Right renal pelvis (tissue), 4 donors: ENCODE data around the gene PHC2. TPM values are rescaled to one million over a fixed set of nuclear protein-coding genes. Genes with fewer than 3 reads are reported as not detected.

Experiments
- DNase-seq, 4 donors: peaks; one replicate each; pipeline ENCODE4 v3.0.0-alpha.2; 2013; ENCODE audit warnings: low read depth in 4 of 4, low spot score in 3 of 4, missing footprints in 1 of 4
- polyA plus RNA-seq, 4 donors: library from polyadenylated mRNA; unstranded; fragments of 120-200 nt; gene quantifications; one replicate each; pipeline ENCODE4 v1.2.1, GENCODE V29; 2013; ENCODE audit not compliant: insufficient read length in 4 of 4

The PHC2 gene
- polyA plus RNA-seq, 4 donors = 113 to 119 (median 116) TPM

DNA sequence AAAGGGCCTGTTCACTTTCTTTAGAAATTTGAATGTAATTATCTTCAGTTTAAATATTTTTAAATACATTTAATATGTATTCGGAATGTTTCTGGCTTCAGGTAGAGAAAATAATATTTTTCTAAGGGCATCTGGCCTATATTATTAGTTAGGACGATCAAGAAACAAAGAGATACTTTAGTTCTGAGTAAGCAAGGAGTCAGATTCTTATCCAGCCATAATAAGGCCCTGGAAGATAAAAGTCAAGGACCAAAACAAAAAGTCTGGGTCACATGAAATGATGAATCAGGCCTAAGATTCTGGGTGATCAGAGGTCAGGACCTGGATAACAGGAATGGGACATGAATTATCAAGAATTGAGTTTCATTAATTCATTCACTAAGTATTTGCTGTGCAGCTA lies 6.3 kb downstream of the PHC2 start:
- no peak for DNase-seq

DNA sequence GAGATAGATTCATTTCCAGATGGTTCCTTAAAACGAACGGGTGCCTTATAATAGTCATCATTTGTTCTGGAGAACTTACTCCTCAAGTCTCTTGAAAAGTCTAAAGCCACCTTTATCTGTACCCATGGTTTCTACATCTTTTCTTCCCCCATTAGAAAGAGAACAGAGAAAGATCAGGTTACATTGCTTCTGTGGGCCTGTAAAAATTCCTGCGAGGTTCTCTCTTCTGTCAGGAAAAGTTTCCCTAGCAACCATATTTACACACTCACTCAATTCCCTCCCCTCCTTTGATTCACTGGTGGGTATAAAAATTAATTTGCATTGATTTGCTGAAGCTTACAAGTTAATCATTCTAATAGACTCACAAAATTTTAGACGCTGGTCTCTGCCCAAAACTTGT lies 6.7 kb downstream of the PHC2 start:
- no peak for DNase-seq

DNA sequence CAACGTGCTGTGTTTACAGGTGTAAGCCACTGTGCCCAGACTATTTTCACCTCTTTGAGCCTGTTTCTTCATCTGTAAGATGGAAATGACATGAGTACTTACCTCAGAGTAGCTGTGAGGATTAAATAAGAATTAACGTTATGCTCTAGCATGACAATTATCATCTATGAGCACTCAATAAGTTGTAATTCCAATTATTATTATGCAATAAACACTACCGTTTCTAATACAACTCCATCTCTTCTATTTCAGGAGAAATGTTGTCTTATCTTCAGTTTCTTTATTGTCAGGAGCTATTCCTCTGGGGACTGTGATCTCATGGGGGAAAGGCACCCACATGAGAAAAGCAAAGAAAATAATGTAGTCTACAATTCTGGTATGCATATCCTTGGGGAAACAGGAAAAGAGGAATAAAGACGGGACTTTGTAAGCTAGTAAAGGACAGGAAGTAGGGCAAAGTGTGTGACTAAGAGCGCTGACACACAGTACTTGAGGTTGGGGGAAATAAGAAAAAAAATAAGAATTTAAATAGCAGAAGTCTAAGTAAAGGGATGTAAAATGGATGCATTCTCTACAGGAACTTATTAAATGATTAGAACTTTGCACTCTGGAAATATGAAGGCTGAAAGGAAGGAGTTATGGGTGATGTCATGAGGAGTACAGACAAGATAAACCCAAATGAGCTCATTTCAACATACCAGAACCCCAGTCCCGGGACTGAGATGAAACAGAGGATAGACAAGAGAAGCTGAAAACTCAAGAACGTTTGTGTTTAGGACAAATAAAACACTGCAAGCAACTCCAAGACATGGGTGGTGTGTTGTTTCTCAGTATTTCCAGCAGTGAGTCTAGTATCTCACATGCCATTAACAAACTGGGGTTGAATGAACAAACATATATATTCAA lies 9.8 kb downstream of the PHC2 start:
- no peak for DNase-seq

DNA sequence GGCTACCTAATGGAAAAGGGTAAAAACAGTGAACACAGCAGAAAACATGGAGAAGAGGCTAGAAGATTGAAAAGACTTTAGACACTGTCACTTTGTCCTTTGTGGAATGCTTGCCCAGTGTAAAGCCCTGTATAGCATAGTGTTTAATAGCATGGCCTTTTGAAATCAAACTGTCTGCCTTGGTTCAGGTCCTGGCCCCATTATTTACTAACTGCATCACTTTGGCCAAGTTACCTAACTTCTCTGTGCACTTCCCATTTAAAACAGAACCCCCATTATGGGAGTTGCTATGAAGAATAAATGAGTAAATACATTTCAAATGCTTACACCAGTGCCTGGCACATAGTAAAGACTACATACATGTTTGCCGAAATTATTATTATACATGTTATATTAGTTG lies 12.1 kb downstream of the PHC2 start:
- no peak for DNase-seq

DNA sequence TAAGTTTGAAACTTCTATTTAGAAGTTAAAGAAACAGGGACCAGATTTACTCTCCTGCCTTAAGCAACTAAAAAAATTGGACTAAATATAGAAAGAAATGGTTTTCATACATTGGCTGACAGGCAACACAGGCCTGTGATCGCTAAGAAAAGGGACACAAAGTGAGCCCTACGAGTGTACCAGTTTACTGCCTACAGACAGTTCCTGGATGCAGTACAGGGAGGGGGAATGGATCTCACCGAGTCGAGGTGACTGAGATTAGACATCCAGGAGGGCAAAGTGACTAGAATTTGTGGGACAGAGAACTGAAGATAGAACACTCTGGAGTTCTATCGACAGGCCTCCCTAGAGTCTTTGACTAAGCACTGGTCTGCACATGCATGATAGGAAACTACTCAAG lies 16.0 kb downstream of the PHC2 start:
- DNase-seq = no peak

DNA sequence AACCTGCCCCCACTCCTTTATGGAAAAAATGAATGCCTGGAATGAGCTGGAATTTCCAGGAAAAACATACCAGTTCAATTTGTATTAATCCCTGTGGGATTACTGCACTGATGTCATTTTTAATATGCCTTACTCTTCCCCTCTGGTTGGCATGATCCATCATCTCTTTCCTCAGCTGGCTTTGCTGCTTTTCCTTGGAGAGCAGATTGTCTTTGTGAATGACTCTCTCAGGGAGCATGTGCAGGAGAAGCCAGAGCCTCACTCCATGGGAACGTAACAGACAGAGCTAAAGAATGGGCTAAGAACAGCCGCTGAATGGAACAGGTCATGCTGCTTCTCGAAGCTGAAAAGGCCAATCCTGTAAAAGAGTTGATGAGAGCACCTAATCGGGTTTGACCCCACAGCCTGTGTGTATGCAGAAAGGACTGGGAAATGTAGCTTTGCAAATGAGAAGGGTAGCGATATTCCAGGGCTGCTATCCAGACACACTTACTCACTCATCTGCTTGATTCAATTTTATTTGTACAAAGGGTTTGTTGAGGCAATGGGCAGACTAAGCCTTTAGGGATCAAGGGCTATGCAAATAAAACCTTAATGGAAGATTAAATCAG lies 20.7 kb downstream of the PHC2 start:
- DNase-seq = no peak

DNA sequence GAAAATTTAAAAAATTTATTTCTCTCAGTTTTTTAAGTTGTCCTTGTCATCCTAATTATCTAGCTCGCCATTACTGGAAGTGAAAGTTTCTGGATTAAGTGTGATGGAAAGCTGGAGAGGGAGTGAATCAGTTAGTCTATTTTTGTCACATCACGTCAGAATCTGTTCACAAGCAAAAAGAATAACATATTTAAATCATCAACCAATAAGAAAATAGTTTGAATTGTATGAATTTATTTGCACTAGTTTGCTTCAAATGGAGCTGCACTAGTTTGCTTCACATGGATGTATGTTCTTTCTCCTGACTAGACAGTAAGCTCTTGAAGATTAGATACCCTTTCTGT lies 22.8 kb downstream of the PHC2 start:
- DNase-seq = no peak

DNA sequence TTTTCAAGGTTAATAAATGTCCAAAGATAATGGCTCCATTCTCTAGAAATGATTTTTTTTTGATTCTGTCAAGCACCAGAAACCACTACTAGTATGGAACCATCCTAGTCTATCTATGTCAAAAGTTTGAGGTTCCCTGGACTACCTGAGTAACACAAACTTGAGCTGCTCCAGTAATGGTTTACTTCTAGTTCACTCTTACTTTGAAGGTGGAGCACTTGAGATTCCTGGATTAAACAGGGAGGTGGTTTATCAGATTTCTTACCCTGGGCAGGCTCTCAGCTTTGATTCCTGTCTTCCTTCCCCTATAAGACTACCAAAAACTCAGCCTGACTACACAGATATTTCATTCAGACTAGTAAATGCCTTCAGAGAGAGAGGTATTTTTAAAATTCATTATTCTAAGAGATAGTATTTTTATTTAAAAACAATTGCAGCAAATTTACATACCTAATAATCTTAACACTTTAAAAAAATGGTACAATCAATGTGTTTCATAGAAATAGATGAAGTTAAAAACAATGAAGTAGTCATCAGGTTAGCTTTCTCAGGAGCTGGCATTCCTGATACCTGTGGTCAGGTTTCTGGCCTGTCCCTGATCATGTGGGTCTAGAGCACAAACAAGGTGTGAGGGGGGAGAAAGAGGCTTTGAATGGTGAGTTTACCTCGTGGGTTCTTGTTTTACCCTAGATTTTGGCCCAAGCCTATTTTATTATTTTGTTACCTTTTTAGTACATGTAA lies 23.4 kb downstream of the PHC2 start:
- DNase-seq = no peak

DNA sequence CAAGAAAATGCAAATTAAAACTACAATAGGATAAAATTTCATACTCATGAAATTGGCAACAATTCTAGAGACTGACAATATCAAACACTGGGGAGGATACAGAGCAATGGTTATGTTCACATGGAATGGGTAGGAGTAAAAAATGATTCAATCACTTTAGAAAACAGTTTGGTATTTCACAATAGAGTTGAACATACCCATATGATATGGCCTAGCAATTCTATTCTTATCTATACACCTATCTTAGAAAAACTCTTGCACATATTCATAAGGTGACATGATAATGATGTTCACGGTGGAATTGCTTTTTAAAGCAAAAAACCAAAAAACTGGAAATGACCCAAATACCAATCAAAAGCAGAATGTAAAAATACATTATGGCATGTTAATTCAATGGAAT lies 28.7 kb downstream of the PHC2 start:
- DNase-seq = no peak

DNA sequence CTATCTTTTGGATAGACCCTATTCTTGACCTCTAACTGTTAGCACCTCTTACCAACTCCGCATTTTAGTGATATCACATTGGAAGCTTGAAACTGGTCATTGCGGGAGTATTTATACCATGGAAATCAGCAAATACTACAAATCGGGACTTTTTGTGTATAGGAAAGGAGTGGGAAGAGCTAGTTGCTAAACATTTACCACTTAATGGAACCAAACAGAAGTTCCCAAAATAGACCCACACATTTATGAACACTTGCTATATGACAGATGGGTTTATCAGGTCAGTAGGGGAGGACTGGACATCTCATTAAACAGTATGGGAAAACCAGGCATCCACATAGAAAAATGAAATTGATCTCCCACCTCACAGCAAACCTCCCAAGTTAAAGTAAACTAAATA lies 29.4 kb downstream of the PHC2 start:
- no peak for DNase-seq

DNA sequence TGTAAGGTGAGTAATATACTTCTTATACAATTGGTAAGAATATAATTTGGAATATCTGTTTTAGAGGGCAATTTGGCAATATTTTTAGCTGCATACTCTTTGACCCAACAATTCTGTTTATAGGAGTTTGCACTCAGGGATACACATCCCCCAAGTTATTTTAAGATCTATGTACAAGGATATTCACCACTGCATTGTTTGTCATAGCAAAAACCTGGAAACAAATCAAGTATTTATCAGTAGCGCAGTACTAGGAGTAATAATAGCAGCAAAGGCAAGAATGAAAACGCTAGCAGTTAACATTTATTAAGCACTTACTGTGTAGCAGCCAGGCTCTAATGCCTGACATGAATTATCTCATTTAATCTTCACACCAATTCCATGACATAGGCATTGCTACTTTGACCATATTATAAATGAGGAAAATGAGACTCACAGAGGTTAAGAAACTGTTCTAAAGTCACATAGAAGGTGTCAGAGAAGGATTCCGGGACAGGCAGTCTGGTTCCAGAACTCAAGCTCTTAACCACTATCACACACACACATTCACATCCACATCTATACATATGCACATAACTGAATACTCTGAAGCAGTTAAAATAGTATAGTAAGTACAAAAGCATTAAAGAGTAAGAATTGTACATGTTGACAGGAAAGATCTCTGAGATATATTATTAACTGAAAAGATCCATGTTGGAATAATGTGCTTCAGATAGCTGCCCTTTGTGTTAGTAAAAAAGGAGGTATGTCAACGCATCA lies 30.6 kb downstream of the PHC2 start:
- DNase-seq = no peak

DNA sequence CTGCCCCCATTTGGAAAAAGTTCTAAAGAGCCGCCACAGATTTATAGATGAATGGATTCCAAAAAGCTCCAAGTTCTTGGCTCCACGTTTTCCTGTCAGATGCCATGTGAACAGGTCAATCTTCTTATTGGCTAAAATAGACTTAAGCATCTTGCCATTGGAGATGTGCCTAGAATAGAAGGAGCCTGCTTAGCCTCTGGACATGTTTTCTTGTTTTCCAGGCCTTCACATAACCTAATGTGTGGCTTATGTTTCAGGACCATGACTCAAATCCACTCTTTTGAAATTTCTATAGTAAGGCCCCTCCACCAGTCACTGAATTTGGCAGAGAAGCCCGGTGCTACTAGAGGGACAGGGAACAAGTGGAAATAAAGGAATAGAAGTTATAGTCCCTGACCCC lies 31.5 kb downstream of the PHC2 start:
- no peak for DNase-seq

DNA sequence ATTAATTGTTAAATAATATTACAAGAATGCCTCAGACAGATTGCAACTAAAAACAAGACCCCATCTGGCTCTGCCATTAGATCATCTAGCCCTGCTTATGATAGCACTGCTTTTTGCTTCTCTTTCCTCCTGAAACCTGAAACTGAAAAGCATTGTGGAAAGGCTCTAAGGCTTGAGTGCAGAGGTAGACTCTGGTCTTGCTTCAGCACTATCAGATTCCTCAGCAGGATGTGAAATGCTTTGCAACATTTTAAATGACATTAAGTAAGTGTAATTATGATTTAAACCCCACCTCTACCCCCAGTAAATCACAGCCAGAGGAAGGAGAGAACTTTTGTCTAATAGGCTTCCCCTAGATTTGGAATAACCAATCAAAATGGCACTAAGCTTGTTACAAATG lies 32.9 kb downstream of the PHC2 start:
- no peak for DNase-seq

DNA sequence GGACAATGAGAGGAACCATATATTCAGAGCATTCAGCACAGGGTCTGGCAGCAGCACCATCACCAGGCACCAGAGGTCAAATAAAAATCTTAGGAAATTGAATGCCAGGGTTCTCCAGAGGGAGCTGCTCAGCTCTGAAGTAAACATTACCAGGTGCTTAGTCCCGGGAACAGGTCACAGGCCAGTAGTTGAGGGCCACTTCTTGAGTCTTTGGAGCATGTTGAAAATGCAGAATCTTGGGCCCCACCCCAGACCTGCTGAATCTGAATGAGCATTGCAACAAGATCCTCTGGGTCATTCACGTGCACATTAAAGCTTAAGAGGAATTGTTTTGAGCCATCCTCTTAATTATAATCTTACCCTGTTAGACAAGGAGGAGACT lies 33.8 kb downstream of the PHC2 start:
- no peak for DNase-seq

DNA sequence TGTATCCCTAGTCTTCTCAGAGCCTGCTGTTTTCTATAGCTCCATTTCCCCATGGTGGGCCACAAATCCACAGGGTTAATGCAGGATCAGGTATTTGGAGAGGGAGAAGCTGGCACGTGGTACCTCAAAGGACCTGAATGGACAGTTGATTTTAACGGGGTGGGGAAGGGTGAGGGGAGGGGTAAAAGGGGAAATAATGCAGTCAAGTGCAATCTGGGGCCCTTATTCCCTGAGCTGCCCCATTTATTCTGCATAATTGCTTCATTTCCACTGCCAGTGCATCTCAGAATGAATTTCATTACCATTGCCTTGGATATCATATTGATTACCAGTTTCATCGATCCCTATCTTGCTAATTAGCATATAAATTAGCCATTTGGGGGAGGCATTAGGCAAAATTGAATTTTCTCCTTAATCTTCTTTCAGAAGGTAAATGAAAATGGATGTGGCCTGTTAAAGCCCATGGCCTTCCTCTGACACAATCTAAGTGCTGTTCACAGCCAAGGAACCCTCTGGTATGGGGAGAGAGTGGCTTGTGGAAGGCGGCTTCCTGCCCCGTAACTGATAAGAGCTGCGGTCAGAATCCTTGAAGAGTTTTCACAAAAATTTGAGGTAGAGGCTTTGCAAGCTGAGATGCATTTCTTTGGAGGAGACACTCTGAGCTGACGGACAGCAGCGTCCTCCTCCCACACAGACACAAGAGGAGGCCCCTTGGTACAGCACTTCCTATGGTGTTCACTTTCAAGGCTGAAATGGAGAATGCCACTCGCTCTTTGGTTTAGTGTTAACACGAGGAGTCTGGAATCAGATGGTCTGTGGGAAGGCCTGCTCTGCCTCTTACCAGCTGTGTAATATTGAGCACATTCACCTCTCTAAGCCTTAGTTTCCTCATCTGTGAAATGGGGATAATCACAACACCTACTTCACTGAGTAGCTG lies 34.4 kb downstream of the PHC2 start:
- no peak for DNase-seq

DNA sequence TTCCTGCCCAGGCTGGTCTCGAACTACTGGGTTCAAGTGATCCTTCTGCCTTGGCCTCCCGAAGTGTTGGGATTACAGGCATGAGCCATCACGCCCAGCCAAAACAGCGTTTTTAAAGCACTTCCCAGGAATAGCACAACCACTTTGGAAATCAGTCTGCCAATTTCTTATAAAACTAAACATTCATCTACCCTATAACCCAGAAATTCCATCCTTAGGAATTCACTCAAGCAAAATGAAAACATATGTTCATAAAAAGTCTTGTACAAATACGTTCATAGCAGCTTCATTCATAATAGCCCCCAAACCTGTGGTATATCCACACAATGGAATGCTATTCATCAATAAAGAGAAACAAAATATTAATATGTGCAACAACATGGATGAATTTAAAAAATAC lies 36.1 kb downstream of the PHC2 start:
- no peak for DNase-seq

DNA sequence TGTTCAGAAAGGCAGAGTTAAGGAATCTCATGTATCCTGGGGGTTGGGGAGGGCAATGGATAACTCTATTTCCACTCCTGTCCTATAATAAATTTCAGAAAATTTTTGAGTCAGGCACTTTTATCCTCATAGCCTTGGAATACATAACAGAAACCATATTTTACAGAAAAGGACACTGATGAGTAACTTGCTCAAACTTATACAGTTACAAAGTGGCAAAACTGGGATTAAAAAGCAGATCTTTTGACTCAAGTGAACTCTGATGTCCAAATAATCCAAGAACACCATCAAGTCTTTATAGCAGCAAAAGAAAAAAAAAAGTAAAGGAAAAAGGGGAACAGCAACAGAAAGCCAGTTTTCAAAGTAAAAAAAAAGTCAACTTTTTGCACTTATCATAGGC lies 36.9 kb downstream of the PHC2 start:
- DNase-seq = no peak

DNA sequence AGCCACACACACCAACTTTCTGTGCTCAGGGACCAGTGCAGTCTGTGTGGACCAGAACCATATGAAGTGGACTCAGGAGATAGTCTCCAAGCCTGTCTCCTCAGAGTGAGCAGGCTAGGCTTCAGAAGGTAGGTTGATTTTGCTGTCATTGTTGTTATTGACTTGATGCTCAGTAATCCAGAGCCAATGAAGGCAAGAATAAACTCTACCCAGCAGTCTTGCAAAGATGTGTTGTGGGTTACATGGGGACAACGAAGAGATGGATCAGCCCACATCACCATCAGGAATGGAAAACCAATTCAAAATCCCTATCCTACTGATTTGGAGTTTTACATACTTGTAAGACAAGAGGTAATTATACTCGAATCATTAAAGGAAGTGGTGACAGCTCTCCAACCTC lies 37.4 kb downstream of the PHC2 start:
- DNase-seq = no peak

DNA sequence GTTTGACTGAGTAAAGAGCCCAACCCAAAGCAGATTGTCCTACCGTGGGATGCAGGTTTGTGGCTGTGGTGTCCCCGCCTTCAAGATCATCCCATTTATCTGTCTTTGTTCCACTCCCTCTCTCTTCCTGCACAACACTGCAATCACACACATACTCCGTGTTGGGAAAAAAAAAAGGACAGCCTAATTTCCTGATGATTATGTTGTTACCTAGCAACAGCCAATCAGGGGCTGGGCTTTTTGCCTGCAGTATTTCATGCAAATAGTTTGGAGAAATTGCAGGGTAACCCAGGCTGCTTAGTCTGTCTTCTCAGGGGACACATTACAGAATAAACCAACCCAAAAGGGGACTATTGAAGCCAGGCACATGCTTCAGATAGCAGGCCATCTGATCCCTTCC lies 38.3 kb downstream of the PHC2 start:
- DNase-seq = no peak

DNA sequence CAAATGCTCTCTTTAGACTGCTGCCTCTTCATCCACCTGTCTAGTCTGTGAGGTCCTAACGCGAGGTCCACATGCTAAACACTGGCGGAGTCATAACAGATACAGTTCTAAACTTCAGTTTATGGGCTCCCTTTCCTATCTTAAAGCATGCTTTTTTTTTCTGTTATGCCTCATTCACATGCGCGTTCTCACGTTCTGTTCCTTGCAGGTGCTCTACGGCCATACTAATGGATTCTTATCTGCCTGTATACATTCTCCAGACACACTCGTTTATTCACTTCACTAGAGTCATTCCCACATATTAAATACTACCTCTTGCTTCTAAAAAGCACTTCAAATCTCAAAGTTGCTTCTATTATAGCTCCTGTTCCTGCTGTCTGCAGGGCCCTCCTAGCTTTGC lies 38.7 kb downstream of the PHC2 start:
- DNase-seq = no peak
